Activated CD8-positive, alpha-beta memory T cell treated with anti-CD3 and anti-CD28 coated beads for 1 hour (primary cell): ENCODE measurements around the gene TMEM38A.

Source experiments
- DNase-seq, 2 donors: peaks; one replicate each; pipeline ENCODE4 v3.0.0-alpha.2; 2020; ENCODE audit warnings: low read depth in 1 of 2; ENCODE audit errors: extremely low read depth in 1 of 2

Gene TMEM38A, protein sequence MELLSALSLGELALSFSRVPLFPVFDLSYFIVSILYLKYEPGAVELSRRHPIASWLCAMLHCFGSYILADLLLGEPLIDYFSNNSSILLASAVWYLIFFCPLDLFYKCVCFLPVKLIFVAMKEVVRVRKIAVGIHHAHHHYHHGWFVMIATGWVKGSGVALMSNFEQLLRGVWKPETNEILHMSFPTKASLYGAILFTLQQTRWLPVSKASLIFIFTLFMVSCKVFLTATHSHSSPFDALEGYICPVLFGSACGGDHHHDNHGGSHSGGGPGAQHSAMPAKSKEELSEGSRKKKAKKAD

DNA sequence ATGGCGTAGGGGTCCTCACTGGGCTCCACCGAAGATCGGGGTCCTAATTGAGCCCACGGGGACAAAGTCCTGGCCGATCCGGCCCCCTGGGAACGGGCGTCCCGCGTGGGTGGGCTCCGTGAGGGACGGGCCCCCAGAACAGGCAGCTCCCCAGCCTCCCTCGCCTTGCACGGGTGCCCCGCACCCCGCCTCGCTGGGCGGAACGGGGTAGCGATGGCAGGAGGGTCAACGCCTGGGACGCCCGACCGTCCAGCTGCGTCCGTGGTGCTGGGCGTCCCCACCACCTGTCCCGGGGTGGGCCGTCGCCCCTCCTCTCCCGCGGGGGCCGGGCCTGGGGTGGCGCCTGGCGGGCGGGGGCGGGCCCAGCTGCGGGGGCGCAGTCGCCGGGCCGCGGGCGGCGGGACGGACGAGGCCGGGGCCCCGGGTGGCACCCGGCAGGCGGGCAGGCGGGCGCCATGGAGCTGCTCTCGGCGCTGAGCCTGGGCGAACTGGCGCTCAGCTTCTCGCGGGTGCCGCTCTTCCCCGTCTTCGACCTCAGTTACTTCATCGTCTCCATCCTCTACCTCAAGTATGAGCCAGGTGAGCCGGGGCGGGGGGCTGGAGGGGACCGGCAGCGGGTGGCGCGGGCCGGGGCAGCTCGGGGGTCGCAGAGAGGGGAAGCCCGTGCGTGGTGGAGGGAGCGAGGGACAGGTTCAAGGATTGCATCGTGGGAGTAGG lies at the start of gene TMEM38A:
TMEM38A (plus strand) TSS at position 377 of the 717 bp plus-strand sequence; CDS start at position 456, 79 bp downstream.
- peak in 1 of 2 donors; percentile 35 for DNase-seq

DNA sequence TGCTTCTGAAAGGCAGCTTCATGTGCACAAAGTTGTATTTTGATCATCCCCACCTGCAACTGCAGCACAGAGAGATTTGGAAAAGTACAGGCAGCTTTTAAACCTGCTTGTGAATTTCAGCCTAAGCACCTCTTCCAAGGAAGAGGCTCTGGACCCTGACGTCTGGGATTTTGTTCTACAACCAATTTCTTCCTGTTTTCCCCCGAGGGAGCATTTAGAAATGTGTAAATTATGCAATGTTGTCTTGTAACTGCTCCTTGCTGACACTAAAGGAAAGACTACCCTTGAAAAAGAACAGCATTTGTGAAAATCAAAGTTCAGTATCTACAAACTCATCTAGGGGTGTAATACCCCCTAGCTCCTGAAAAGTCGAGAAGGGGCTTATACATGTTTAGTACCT lies 48.3 kb upstream of the TMEM38A start:
- no peak for DNase-seq

DNA sequence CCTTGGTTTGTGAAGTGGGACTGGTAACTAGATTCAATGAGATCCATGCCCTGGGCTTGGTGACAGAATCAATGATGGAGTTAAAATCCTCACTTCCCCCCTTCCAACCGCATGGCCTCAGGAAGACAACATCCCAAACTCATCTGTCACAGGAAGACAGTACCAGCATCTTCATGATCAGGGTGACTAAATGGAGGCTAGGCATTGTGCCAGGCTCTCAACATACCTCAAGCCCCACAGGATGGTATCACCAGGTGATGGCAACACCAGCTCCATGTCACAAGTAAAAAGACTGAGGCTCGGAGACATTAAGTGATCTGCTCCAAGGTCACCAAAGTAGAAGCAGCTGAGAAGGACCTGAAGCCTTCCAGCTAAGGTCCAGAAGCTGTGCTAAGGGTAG lies 47.1 kb upstream of the TMEM38A start:
- DNase-seq = no peak

DNA sequence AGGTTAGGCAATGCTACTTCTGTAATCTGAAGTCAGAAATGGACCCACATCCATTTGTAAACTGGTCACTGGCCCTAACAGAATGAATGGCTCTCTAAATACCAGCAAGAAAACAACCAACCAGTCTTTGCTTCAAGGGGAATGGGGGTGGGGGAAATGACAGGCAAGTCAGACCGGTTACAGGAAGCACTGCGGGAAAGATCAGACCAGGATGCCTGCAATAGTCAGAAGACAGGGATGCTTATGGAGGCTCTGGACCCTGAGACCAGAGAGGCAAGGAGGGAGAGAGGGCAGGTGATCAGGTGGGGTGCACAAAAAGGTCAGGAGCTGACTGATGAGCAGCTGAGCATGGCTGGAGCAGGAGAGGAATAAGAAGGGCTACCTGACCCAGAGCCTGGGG lies 46.0 kb upstream of the TMEM38A start:
- DNase-seq = no peak

DNA sequence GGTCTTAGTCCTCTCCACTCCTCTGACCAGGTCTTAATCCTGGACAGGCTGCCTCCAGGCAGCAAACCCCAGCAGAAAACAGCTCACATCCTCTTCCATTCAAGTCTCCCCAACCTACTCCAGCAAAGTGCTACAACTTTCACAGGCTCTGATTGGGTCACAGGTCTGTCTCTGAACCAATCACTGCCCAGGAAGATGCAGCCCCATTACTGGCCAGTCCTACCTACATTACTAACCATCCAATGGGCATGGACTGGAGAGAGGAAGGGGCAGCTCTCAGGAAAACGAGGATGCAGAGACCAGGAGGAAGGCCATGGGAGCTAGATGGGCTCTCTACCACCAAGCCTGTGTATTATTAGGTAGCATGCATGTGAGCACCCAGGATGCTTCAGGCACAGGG lies 45.1 kb upstream of the TMEM38A start:
- no peak for DNase-seq

DNA sequence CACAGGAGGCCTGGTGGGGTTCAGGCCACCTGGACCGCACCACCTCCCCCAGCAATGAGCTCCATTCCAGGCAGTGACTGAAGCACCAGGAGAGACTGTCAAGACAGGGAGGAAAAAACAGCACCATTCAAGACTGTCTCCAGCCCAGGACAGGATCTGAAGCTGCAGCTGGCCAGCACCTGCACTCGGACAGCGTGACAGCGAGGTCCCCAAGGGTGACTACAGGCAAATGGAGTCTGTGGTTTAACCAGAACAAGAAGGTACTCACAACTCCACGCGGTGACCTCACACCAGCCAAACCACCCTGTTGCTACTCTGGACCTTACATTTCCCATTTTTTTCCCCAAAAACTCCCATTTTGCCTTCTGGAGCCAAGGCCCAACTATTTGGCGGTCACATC lies 42.7 kb upstream of the TMEM38A start:
- no peak for DNase-seq

DNA sequence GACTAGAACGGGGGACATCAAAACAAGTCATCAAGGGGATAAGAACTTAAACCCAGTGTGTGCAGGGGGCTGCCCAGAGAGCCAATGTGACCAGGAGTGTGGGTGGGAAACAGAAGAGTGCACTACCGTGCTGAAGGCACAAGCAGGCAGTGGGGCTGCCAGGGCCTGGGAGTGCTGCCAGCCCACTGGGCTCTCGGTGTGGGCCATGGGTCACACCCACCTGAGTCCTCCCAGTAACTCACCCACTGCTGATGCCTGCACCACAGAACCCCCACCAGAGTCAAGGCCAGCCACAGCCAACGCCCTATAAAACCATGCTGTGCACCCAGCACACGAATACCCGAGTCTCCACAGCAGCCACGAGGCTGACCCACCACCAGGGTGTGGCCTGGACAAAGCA lies 41.5 kb upstream of the TMEM38A start:
- DNase-seq = no peak

DNA sequence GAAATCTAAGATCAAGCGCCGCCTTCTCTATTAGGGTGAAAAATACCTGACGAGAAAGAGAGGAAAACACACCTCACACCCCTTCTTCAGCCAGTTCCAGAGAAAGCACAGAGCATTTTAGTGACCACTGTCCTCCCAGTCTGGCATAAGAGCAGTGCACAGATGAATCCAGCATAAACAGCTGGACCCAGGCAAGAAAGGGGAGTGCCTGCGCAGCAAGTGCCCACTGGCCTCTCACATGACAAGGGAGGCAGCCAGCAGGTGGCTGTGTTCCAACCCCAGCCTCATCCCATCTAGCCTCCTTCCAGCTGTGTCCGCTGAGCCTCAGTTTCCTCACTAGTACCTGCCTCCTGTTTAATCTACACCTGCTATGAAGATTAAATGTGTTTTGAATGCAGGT lies 40.9 kb upstream of the TMEM38A start:
- DNase-seq = no peak

DNA sequence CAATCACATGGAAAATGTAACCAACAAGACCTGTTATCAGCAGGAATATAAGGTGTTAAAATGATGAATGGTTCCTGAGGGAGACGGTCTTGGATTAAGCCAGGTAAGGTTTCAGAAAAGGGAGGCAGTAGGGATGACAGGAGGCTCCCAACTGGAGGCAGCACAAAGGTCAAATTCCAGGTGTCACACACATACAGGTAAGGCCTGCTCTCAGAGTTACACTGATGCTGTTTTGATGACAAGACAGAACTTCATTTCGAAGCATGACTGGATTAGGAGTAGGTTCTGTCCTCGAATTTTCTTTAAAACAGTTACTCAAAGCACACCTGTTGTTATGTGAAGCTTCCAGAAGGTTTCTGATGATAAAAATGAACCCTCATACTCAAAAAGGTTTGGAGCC lies 40.4 kb upstream of the TMEM38A start:
- DNase-seq = no peak

DNA sequence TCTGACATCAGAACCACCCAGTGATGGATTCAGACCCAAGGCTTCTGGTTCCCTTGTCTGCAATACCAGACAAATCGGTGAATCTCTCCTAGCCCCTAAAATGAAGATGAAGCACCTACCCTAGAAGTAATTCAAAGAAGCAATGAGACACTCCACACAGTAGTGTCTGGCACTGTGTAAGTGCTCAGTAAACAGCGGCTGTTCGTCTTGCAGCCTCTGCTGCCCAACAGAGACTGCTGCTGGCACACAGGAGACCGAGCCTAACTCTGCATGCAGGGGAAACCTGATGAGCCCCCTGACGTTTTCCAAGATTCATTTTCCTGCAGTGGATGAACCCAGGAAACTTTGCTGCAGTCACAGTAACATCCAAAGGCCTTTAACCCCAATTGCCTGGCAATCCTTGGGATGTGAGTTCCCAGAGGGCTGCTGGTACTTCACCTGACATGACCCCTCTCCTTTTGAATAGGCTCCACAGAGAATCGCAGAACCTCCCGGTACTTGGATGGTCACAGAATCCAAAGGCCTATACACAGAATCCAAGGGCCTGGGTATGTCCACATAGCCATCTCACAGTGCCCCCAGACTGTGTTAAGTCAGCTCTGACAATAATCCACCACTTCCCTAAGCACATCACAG lies 39.7 kb upstream of the TMEM38A start:
- no peak for DNase-seq

DNA sequence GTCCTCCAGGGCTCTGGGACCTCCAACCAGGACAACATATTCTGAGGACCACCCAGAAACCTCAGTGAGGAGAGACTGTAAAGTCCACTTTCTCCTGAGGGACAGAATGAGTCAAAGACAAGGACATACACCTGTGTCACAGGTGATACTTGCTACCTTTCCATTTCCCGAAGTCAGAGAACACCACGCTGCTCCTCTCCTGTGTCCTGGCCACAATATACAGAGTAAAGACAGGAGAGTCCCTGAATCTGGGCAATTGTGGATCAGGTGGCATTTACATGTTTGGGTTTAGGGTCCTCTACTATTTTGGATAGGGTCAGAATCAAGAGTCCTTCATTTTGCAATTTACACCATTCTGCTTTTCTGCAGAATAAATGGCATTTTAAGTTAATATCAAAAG lies 37.9 kb upstream of the TMEM38A start:
- no peak for DNase-seq

DNA sequence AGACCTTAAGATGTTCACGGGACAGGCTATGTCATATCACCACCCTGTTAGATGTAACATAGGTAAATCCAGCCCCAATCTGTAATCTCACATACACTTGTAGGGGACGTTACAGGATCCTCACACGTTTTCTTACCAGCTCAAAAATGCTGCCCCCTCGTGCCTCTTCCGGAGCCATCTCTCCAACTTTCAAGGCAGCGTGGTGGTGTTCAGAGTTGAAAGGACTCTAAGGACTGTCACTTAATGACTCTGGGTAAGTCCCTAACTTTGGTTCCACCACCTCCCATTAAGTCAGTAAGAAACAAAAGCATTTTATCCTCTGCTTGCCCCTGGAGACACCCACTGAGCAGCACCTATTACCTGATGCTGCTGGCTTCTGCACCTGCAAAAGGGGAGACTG lies 37.4 kb upstream of the TMEM38A start:
- no peak for DNase-seq

DNA sequence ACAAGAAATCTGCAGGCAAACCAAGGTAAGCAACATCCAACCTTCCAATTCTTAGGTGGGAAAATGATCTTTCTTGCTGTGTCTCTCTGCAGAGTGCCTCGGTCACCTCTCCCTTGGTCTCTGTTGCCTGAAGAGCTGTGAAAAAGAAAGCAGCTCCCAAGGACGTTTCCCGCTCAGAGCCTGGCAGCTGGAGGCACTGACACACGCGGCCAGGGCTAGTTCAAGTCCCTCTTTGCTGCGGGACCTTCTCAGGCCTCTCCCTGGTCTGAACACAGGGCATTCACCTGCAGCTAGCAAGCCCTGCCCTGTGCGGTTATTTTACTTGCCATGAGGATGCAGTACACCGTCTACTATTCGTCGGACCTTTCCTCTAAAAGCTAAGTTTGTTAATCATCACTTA lies 36.7 kb upstream of the TMEM38A start:
- DNase-seq = no peak

DNA sequence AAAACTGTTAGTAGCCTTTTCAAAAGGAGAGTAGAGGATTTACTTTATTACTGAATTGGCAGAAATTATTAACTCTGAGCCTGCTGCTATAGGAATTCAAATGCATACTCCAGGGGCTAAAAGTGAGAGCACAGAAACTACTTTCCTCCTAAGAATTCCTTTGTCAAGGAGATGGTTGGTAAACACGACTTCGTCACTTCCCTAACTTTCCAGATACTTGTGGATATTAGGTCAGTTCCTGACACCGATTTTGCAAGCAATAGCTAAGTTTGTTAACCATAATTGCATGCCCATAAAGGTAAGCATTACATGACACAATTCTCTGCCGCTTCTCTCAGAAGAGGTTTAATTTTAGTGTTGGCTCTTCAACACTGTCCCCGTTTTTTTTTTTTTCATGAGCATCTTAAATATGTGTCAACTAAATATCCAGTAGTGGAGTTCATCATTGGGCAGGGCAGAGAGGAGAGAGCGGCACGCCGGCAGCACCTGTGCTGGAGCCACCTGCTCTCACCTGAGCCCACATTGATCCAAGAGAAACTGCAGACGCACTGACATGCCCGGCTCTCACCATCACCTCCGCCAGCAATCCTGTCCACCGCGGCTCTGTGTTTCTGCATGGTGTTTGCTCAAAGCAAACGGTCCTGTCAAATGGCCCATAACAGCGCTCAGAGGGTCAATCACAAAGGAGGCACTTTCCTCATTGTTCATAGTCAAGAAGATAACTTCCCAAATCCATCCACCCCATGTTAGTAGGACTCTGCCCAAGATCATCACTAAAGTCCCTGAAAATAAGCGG lies 35.6 kb upstream of the TMEM38A start:
- no peak for DNase-seq

DNA sequence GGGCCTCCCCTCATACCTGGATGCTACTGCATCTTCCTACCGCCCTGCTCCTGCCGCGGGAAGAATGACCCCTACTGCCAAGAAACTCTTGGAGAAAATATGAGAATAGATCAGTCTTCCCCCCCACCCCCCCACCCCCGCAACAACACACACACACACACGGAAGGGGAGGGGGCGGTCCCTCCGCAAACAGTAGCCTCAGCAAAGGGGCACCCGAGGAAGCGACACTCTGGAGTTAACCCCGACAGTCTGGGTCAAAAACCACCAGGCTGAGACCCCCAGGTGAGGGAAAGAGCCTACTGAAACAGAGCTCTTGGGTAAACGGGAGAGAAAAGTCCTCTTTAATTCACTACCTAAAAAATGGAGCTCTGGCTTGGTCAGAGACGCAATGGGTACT lies 34.1 kb upstream of the TMEM38A start:
- DNase-seq = no peak

DNA sequence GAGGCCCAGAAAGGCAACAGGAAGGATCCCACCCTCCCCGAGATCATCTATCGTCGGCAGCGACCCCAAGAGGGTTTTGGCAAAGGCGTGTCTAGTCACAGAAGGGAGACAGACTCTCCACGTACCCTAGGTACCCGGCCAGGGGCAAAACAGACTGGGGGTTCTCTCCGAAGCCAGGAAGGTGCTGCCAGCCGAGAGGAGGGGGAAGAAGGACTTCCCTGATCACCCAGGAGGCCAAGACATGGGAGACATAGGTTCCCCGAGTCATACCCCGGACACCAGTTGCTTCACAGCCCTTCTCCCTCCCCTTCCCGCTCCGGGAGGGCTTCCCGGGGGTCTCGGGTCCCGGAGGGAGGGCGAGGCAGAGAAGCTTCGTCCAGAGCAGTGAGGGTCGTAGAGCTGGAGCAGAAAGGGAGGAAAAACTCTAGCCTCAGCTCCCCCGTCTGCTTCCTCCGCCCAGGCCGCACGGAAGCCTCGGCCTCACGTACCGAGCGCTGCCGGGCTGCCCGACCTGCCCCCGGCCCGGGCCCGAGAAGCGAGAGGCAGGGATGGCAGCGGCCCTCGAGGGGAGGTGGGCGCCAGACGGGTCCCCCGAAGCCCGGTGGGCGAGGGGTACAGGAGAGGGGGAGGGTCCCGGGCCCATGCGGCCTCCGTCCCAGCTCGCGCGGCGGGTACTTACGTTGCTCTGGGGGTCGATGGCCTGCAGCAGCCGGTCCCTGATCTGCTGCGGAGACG lies 33.6 kb upstream of the TMEM38A start:
- no peak for DNase-seq

DNA sequence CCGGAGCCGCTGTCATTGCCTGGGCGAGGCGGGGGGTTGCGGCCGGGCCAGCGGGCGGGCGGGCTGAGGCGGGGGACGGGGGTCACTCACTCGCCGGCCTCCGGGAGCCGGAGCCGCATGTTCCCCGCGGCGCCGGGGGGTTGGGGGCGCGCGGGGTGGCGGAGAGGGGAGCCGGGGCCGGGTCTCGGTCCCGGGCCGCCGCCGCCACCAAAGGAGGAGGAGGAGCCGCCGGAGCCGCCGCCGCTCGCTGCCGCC lies 33.1 kb upstream of the TMEM38A start:
- DNase-seq = peak in 1 of 2 donors; percentile 5

DNA sequence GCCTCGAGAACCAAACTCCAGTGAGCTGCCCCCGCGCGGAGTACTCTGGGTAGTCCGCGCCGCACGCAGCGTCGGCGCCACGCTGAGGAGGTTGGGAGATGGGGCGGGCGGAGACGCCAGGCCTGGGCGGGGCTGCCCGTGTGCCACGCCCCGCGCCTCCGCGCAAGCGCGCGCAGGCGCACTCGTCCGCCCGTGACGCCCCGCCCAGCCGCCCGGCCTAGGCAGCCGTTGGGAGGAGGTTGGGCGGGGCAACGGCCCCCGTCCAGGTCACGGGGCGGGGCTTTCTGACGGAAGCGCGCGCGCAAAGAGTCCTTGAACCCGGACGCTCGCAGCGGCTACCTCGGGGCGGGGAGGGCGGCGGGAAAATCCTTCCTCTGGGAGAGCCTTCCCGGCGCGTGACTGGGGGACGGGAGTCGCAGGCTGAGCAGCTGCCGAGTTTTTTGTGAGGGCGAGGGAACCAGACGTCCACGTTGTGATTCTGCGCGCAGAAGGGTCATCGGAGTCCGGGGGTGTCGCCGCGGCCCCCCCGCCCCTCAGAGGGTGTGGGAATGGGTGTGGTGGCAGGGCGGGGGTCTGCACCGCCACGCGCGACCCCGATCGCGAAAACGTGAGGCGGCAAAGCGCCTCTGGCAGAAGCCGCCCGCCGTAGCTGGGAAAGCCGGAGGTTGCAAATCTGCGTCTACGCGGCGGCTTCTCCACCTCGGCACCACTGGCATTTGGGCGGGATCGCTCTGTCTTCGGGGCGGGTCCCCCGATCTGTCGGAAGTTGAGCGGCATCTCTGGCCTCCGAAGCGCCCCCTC lies 32.6 kb upstream of the TMEM38A start, which contains the start of gene MED26:
MED26 (minus strand) TSS at position 22 of the 801 bp plus-strand sequence. CDS start 261 bp downstream, outside the sequence.
- DNase-seq = peak; percentile 74 to 96

DNA sequence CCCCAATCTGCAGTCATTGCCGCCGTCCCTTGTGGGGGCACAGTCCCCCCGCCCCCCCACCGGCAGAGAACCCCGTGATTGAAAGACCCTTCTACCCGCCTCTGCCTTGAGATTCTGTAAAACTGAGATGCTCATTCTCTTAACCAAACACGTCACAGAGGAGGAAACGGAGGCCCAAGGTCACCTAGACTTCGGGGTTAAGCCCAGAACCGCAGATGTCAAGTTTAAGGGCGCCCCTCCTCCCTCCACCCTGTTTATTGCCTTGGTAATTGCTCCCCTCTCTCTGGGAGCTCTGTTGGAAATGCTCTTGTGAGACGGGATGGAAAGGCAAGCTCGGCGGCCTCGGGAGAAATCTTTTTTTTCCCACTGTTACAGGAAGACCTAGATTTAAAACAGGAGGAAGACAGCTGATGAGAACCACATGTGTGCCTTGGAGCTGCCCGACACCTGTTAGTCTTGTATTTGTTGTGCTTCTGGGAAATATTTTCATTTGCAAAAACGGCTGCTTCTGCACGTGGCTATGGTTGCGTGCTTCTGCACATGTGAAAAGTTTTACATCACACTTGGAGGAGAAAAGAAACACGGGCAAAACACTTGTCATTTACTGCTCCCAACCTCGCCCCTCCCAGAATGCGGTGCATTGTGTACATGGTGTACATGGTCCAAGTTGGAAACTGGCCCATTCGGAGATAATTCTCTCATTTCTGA lies 31.8 kb upstream of the TMEM38A start:
- DNase-seq = peak in 1 of 2 donors; percentile 7
